Adrenal gland (tissue), 5 donors: Measurements from ENCODE around the gene TIMM23.
"Not testable (repeated sequence)": the region's sequence is repeated elsewhere in the genome, so short reads cannot be mapped to it uniquely, and the experiment has no call there.

Source experiments
- POLR2A ChIP-seq, 2 donors: fragments of 450-650 bp; IDR thresholded peaks; one replicate each; pipeline ENCODE4 v1.6.1; 2017; ENCODE audit warnings: antibody characterized with exemption in 2 of 2, mild to moderate bottlenecking in 2 of 2, moderate library complexity in 1 of 2
- TF ChIP-seq, protein P1 (sequence below), 6 experiments: fragments of 450-650 bp in 4 of 6; fragments of 200-600 bp in 2 of 6; sonication (generic) in 1 of 6; IDR thresholded peaks; 1 replicate in 5 of 6; 2 replicates in 1 of 6; pipeline versions ENCODE4 v1.5.1 to v1.8.0; 2016 to 2021; ENCODE audit warnings: antibody characterized with exemption in 6 of 6, mild to moderate bottlenecking in 2 of 6, moderate library complexity in 1 of 6
- donor health status: DM: no; HTN: no; CAD: no.

GRCh38 chr10:45985590-45985989 is 13.3 kb downstream of the TIMM23 start:
- TF ChIP-seq, protein P1, sequence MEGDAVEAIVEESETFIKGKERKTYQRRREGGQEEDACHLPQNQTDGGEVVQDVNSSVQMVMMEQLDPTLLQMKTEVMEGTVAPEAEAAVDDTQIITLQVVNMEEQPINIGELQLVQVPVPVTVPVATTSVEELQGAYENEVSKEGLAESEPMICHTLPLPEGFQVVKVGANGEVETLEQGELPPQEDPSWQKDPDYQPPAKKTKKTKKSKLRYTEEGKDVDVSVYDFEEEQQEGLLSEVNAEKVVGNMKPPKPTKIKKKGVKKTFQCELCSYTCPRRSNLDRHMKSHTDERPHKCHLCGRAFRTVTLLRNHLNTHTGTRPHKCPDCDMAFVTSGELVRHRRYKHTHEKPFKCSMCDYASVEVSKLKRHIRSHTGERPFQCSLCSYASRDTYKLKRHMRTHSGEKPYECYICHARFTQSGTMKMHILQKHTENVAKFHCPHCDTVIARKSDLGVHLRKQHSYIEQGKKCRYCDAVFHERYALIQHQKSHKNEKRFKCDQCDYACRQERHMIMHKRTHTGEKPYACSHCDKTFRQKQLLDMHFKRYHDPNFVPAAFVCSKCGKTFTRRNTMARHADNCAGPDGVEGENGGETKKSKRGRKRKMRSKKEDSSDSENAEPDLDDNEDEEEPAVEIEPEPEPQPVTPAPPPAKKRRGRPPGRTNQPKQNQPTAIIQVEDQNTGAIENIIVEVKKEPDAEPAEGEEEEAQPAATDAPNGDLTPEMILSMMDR (IDR thresholded peaks at IDR 0.05), result not testable (repeated sequence)
- TF ChIP-seq POLR2A (IDR thresholded peaks at IDR 0.05), result not testable (repeated sequence)
